Right kidney (tissue), 1 donor: ENCODE data around the gene MBLAC2.

Experiments
- DNase-seq: peaks from one replicate; pipeline ENCODE4 v3.0.0-alpha.2; 2016

The MBLAC2 gene

DNA sequence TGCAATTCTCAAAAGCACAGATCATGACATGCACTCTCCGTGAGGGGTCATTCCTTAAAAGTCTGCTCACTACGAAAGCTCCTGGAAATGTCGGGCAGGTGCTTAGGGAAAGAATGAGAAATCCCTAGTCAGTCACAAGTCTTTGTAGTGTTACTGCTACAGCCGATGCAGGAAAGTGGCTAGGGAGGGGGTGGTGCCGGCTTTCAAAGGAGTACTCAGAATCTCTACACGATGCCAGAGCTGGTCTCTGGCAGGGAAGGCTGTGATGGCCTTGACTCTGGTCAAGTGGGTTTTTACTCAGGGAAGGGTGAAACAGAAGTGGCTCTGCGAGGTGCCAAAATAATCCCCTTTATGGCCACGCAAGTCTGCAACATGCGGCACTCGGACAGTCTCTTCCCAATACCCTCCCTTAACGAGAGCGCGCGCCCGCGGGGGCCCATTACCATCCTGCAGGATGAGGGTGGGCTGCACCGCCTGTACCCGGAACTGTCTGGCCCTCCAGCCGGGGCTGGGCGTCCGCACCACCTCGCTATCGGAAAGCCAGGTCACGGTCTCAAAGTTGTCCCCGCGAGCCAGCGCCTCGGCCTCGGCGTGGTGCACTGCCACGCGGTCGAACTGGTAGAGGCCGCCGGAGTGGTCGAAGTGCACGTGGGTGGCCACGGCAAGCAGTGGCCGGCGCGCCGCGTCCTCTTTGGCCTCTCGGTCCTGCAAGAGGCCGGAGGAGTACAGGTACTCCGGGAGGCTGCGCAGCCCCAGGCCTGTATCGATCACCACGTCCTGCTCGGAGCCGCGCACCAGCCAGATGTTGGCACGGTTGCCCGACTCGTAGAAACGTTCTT is 956 bp downstream of the MBLAC2 start:
- DNase-seq, result no peak

- DNase-seq, result no peak
Measured at GRCh38 chr5:90472783-90473395, 1.7 kb downstream of the MBLAC2 start.

GRCh38 chr5:90461288-90461687 is 13.3 kb downstream of the MBLAC2 start:
- no peak for DNase-seq

DNA sequence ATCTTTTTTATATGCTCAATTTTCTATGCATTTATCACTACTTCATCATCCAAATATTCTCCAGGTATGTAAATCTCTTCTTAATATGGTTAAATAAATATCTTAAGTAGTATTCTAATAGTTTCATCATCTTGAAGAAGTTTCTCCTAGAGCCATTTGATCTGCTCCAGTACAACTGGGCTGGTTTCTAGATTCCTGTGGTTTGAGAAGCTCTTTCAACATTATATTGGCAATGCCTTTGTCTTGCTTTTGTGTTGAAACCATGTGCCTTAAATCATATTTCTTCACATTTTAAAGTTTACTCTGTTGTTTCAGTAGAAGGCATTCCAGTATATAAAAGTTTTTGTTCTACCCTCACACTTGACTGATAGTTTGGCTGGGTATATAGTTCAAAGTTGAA is 27.6 kb downstream of the MBLAC2 start:
- DNase-seq, result no peak

GRCh38 chr5:90440644-90441043 is 33.9 kb downstream of the MBLAC2 start:
- no peak for DNase-seq

DNA sequence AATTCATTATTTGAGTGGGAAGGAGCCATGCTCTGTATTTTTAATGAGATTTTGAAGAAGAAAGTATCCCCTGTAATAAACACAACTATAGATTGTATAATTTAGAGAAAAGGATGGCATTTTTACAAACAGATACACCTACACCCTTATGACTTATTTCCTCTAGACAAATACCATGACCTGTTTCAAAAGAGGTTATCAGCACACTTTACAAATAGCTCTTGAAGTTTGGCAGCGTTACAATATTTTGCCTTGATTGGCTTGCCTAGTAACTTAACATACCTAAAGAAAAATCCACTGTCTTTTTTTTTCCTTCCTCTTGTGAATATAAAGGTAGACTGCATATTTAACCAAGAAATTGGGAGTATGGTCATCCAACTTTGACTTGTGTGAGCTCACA is 36.5 kb downstream of the MBLAC2 start:
- no peak for DNase-seq

GRCh38 chr5:90437663-90438062 is 36.9 kb downstream of the MBLAC2 start:
- no peak for DNase-seq

GRCh38 chr5:90434116-90434714 is 40.4 kb downstream of the MBLAC2 start:
- no peak for DNase-seq

DNA sequence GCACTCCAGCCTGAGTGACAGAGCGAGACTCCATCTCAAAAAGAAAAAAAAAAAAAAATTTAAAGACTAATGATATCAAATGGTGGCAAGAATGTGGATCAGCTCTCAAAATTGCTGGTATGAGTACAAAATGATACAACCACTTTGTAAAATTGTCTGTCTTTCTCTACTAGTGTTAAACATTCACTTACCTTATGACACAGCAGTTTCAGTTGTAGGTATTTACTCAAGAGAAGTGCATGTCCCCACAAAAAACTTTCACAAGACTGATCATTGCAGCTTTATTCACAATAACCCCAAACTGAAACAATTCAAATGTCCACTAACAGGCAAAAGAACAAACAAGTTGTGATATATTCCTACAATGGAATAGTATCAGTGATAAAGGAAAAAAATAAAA is 50.3 kb downstream of the MBLAC2 start:
- DNase-seq, result no peak

DNA sequence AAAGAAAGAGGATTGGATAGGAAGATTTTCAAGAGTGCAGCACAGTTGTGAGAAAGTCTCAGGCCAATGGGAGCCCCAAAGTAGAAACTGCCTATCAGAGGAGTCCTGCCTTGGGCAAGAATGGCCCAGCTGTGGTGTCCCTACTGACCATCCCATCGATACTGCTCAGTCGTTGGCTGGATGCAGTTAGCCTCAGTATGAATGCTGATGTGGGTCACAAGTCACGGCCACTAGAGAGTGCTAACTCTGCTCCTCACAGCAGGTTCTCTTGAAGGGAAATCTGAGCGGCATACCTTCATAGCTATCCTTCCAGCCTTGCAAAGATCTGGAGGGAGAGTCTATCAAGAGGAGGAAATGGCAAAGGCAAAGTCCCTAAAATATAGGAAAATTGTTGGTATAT is 53.4 kb downstream of the MBLAC2 start:
- no peak for DNase-seq

- DNase-seq, result no peak
Measured at GRCh38 chr5:90418214-90418613, 56.4 kb downstream of the MBLAC2 start.

DNA sequence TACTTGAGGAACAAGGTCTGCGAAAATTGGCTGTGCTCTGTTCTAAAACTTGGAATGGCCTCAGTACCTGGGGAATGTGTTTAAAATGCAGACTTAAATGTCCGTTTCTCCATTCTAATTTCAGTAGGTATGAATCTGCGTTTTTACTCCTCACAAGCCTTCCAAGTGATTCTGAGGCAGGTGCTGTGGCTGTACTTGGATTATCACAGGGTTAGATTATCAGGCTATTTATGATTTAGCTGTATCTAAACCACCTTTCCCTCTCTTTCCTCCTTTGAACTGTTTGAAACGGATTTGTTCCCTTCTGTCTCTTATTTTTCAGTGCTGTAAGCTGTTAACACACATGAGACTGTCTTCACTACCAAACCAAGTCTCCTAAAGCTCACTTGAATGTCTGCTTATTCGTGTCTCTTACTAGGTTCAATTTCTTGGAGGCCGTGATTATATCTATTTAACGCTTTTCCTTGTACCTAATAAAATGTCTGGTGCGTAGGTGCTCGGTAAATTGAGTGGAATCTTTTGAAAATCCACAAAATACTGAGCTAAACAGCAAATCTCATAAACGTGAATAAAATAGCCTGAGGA is 64.3 kb downstream of the MBLAC2 start:
- DNase-seq, result no peak

- DNase-seq, result peak; percentile 95
Measured at GRCh38 chr5:90409318-90410177, 65.0 kb downstream of the MBLAC2 start, which contains the start of gene CETN3. Gene CETN3, minus strand, starts transcription at chr5:90409756. Its CDS starts 95 bp downstream, at chr5:90409661.

GRCh38 chr5:90408571-90409317 is 65.8 kb downstream of the MBLAC2 start:
- DNase-seq, result no peak
